AG04449 (cell line): Measurements from ENCODE around the gene FIBCD1.

Experiments used
- CTCF ChIA-PET: fragments of 350-600 bp; formaldehyde crosslinking; extraction: SDS; loops from one replicate; lab custom pipeline; 2021; ENCODE audit warnings: antibody characterized with exemption; lab: Yijun Ruan, JAX
- POLR2A ChIA-PET: fragments of 400-600, 350-600 bp; formaldehyde crosslinking; extraction: SDS; loops from one replicate; lab custom pipeline; 2020; ENCODE audit warnings: antibody characterized with exemption, inconsistent platforms; lab: Yijun Ruan, JAX
- DNase-seq: peaks from one replicate; pipeline ENCODE4 v3.0.0-alpha.2; 2010; ENCODE audit warnings: low read depth, low spot score
- H3K4me3 ChIP-seq: 2 replicates; pipeline ENCODE4 v1.5.1; 2011; ENCODE audit warnings: low read depth, mild to moderate bottlenecking, control low read depth, low read length
- CTCF ChIP-seq: IDR thresholded peaks from one replicate; pipeline ENCODE4 v1.5.1; 2011; ENCODE audit warnings: mild to moderate bottlenecking, moderate library complexity, low read length, control low read depth, inconsistent platforms; ENCODE audit not compliant: insufficient read depth; ENCODE audit errors: missing control alignments

Gene FIBCD1

GRCh38 chr9:130972277-130972956, 33.4 kb upstream of the FIBCD1 start:
- no peak for TF ChIP-seq CTCF
- ChIA-PET POLR2A (no interaction called here), CTCF (interaction anchor here (2.3 kb wide), 1 partner anchor 26 kb away, joined by 7 read pairs; no protein-coding TSS in a partner anchor)
- no peak overlapping the region for H3K4me3 ChIP-seq
- DNase-seq, result no peak

GRCh38 chr9:130971294-130971849, 32.3 kb upstream of the FIBCD1 start:
- CTCF ChIA-PET, result interaction anchor here (0.7 kb wide), 1 partner anchor 20 kb away, joined by 3 read pairs; no protein-coding TSS in a partner anchor
- no peak for DNase-seq
- no peak overlapping the region for H3K4me3 ChIP-seq
- POLR2A ChIA-PET, result no interaction called here
- TF ChIP-seq CTCF, result no peak

GRCh38 chr9:130970855-130971254, 31.8 kb upstream of the FIBCD1 start:
- H3K4me3 ChIP-seq, result no peak overlapping the region
- POLR2A ChIA-PET, result no interaction called here
- no peak for TF ChIP-seq CTCF
- CTCF ChIA-PET, result interaction anchor here (0.7 kb wide), 1 partner anchor 21 kb away, joined by 3 read pairs; no protein-coding TSS in a partner anchor
- no peak for DNase-seq

GRCh38 chr9:130970052-130970451, 31.0 kb upstream of the FIBCD1 start:
- DNase-seq, result no peak
- no peak overlapping the region for H3K4me3 ChIP-seq
- ChIA-PET CTCF (interaction anchor here (1.2 kb wide), 1 partner anchor 28 kb away, joined by 3 read pairs; no protein-coding TSS in a partner anchor), POLR2A (no interaction called here)
- no peak for TF ChIP-seq CTCF

- POLR2A ChIA-PET, result interaction anchor here (0.7 kb wide), 1 partner anchor 31 kb away, joined by 3 read pairs; no protein-coding TSS in a partner anchor
- CTCF ChIA-PET, result interaction anchor here (1.1 to 1.4 kb wide), 2 partner anchors 33 to 265 kb away, joined by 3 to 8 read pairs; no protein-coding TSS in a partner anchor
- TF ChIP-seq CTCF, result no peak
- DNase-seq, result no peak
- H3K4me3 ChIP-seq, result no peak overlapping the region
Measured at GRCh38 chr9:130965680-130966079, 26.6 kb upstream of the FIBCD1 start.

- POLR2A ChIA-PET, result no interaction called here
- no peak for DNase-seq
- no peak overlapping the region for H3K4me3 ChIP-seq
- TF ChIP-seq CTCF, result no peak
- CTCF ChIA-PET, result interaction anchor here (1.2 kb wide), 2 partner anchors 12 to 34 kb away, joined by 3 read pairs; no protein-coding TSS in a partner anchor
Measured at GRCh38 chr9:130963916-130964315, 24.9 kb upstream of the FIBCD1 start.
